Panc1 (cell line): ENCODE results near the gene ZNF502. TPM values are rescaled to one million over a fixed set of nuclear protein-coding genes. Genes with fewer than 3 reads are reported as not detected.

Source experiments
- ATAC-seq: fragments of 200-7000 bp; cut with Tn5 transposase; 2 replicates; pipeline ENCODE4 v1.9.1; 2020; ENCODE audit warnings: mild to moderate bottlenecking, moderate library complexity
- BruUV-seq: library from RNA; stranded (reverse); fragments of 400-500 nt; replicated peaks from 2 replicates; lab custom pipeline; 2021; lab: Mats Ljungman, UMichigan
- CTCF ChIA-PET: fragments of 300-600 bp; sonication (Branson Sonifier 250); formaldehyde crosslinking; loops from one replicate; lab custom pipeline; 2022; ENCODE audit warnings: antibody characterized with exemption; lab: Charles Lee
- POLR2A ChIA-PET: fragments of 300-600 bp; sonication (Branson Sonifier 250); formaldehyde crosslinking; loops from one replicate; lab custom pipeline; 2022; ENCODE audit warnings: antibody characterized with exemption; lab: Charles Lee
- DNase-seq: peaks from one replicate; pipeline ENCODE4 v3.0.0-alpha.2; 2010; ENCODE audit warnings: low read depth, low spot score
- H3K27ac ChIP-seq: 2 replicates; pipeline ENCODE4 v1.5.1; 2011; ENCODE audit warnings: mild to moderate bottlenecking, low read length, inconsistent platforms
- H3K27me3 ChIP-seq: fragments of 200-500 bp; sonication (Bioruptor generic); 2 replicates; pipeline ENCODE4 v1.6.0; 2014; ENCODE audit warnings: low read length, inconsistent platforms; ENCODE audit not compliant: control insufficient read depth, insufficient read depth
- H3K36me3 ChIP-seq: fragments of 200-500 bp; sonication (Bioruptor generic); 2 replicates; pipeline ENCODE4 v1.5.1; 2014; ENCODE audit warnings: inconsistent platforms, mild to moderate bottlenecking, low read length, moderate library complexity; ENCODE audit not compliant: control insufficient read depth, insufficient read depth
- H3K4me1 ChIP-seq: 2 replicates; pipeline ENCODE4 v1.5.1; 2011; ENCODE audit warnings: inconsistent platforms, mild to moderate bottlenecking, low read length, moderate library complexity; ENCODE audit not compliant: control insufficient read depth, insufficient read depth
- H3K4me3 ChIP-seq, 2 experiments: 2 replicates each; pipeline ENCODE4 v1.5.1; 2011 to 2012; ENCODE audit warnings: low read depth in 2 of 2, low read length in 2 of 2, mild to moderate bottlenecking in 2 of 2, inconsistent platforms in 1 of 2, moderate library complexity in 1 of 2
- H3K9me3 ChIP-seq: fragments of 200-500 bp; sonication (Bioruptor generic); 2 replicates; pipeline ENCODE4 v1.5.1; 2014; ENCODE audit warnings: low read depth, mild to moderate bottlenecking, inconsistent platforms, low read length, moderate library complexity; ENCODE audit not compliant: control insufficient read depth, insufficient read depth
- POLR2AphosphoS5 ChIP-seq: IDR thresholded peaks from 2 replicates; pipeline ENCODE4 v1.6.1; 2012; ENCODE audit warnings: mild to moderate bottlenecking, low read depth, low read length, moderate library complexity
- SIN3A ChIP-seq: IDR thresholded peaks from 2 replicates; pipeline ENCODE4 v1.6.1; 2012; ENCODE audit warnings: low read depth, mild to moderate bottlenecking, low read length, moderate library complexity, borderline replicate concordance; ENCODE audit not compliant: insufficient read depth
- TCF7L2 ChIP-seq: IDR thresholded peaks from 2 replicates; pipeline ENCODE4 v1.6.1; 2011; ENCODE audit warnings: mild to moderate bottlenecking, low read depth, low read length, inconsistent platforms
- in situ Hi-C: cut with HindIII; loops from 2 replicates; pipeline ENCODE4 v1.10.0; 2016; ENCODE audit warnings: low sequenced_read_pairs, low pct_unique_long_range_greater_than_20kb
- intact Hi-C: fragments of 100-400 bp; cut with micrococcal nuclease; formaldehyde crosslinking; loops from one replicate; pipeline ENCODE4 v1.10.0; 2022; ENCODE audit not compliant: unreplicated experiment
- total RNA-seq: library from RNA; stranded (reverse); gene quantifications from one replicate; pipeline ENCODE4 v1.2.1, GENCODE V29; 2021; ENCODE audit not compliant: unreplicated experiment
- TF ChIP-seq, protein P1 (sequence below), 2 experiments: IDR thresholded peaks; 2 replicates each; pipeline ENCODE4 v1.6.1; 2011 to 2012; ENCODE audit warnings: low read depth in 2 of 2, control low read depth in 1 of 2, low read length in 1 of 2, mild to moderate bottlenecking in 1 of 2, moderate library complexity in 1 of 2; ENCODE audit not compliant: insufficient read depth in 1 of 2
- TF ChIP-seq, protein P2 (sequence below): fragments of 450-650 bp; IDR thresholded peaks from 2 replicates; pipeline ENCODE4 v1.5.1; 2017; ENCODE audit warnings: mild to moderate bottlenecking

The ZNF502 gene
- total RNA-seq, 1 experiment from 2014 or later, result not detected

DNA sequence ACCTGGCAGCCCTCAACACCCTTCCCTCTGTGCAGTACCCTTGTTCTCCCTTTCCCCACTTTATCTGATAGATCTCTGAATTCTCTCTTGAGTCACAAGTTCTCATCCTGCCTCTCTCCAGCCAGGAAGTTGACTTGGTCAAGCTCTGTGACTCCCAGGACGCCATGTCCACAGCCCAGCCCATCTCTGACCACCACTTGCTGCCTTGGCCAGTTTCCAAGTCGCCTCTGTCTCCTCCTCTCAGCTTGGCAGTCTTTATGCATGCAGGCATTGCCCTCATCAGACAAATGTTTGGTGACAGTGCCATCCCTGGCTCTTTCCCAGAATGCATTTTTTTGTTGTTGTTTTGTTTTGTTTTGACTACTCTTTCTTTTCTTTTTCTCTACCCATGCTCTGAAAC lies 38.2 kb upstream of the ZNF502 start:
- no peak for DNase-seq
- Histone ChIP-seq H3K4me3 (no peak overlapping the region), H3K27me3 (no peaks in the 10 kb centered on the region), H3K4me1 (no peaks in the 10 kb centered on the region), H3K9me3 (no peaks in the 10 kb centered on the region), H3K27ac (no peak overlapping the region), H3K36me3 (no peaks in the 10 kb centered on the region)
- BruUV-seq, result no TSS peak
- TF ChIP-seq SIN3A (no peak), POLR2AphosphoS5 (no peak), TCF7L2 (no peak)
- TF ChIP-seq, protein P1, sequence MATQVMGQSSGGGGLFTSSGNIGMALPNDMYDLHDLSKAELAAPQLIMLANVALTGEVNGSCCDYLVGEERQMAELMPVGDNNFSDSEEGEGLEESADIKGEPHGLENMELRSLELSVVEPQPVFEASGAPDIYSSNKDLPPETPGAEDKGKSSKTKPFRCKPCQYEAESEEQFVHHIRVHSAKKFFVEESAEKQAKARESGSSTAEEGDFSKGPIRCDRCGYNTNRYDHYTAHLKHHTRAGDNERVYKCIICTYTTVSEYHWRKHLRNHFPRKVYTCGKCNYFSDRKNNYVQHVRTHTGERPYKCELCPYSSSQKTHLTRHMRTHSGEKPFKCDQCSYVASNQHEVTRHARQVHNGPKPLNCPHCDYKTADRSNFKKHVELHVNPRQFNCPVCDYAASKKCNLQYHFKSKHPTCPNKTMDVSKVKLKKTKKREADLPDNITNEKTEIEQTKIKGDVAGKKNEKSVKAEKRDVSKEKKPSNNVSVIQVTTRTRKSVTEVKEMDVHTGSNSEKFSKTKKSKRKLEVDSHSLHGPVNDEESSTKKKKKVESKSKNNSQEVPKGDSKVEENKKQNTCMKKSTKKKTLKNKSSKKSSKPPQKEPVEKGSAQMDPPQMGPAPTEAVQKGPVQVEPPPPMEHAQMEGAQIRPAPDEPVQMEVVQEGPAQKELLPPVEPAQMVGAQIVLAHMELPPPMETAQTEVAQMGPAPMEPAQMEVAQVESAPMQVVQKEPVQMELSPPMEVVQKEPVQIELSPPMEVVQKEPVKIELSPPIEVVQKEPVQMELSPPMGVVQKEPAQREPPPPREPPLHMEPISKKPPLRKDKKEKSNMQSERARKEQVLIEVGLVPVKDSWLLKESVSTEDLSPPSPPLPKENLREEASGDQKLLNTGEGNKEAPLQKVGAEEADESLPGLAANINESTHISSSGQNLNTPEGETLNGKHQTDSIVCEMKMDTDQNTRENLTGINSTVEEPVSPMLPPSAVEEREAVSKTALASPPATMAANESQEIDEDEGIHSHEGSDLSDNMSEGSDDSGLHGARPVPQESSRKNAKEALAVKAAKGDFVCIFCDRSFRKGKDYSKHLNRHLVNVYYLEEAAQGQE (IDR thresholded peaks at IDR 0.05; ENCODE audit: insufficient read depth in 1 of 2, low read depth in 2 of 2, low read length in 1 of 2), result no peak
- TF ChIP-seq, protein P2, sequence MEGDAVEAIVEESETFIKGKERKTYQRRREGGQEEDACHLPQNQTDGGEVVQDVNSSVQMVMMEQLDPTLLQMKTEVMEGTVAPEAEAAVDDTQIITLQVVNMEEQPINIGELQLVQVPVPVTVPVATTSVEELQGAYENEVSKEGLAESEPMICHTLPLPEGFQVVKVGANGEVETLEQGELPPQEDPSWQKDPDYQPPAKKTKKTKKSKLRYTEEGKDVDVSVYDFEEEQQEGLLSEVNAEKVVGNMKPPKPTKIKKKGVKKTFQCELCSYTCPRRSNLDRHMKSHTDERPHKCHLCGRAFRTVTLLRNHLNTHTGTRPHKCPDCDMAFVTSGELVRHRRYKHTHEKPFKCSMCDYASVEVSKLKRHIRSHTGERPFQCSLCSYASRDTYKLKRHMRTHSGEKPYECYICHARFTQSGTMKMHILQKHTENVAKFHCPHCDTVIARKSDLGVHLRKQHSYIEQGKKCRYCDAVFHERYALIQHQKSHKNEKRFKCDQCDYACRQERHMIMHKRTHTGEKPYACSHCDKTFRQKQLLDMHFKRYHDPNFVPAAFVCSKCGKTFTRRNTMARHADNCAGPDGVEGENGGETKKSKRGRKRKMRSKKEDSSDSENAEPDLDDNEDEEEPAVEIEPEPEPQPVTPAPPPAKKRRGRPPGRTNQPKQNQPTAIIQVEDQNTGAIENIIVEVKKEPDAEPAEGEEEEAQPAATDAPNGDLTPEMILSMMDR, result no peak
- POLR2A ChIA-PET, result no interaction called here
- CTCF ChIA-PET, result no interaction called here
- in situ Hi-C loops (no loop called here), intact Hi-C loops (no loop called here)
- no peak for ATAC-seq

DNA sequence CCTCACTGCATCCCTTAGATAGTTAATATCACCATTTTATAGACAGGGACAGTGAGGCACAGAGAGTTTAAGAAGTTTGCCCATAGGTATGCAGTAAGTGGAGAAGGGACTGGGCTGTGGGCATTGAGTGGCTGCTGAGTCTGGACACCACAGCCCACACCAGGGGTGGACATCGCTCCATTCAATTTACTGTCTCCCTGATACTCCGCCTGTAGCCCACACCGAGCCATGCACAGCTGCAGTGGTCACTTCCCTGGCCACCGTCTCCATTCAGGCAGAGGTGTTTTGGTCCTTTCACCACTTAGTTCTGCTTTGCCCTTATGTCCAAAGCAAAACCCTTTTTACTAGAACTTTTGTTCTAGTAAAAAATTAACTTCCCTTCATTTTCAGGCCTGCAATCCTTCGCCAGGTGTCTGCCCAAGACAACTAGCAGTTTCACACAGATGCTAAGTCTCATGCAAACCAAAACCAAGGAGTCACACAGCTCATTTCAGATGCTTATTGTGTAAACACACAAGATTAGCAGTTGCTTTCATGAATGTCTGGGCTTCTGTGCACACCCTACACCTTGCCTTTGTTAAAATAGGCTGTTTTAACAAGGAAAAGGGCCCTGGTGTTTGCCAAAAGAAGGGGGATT lies 33.9 kb upstream of the ZNF502 start:
- intact Hi-C loops, result no loop called here
- no peaks in the 10 kb centered on the region for H3K36me3 ChIP-seq
- no peaks in the 10 kb centered on the region for H3K27me3 ChIP-seq
- TF ChIP-seq SIN3A (no peak), TCF7L2 (no peak), POLR2AphosphoS5 (no peak)
- TF ChIP-seq, protein P1 (IDR thresholded peaks at IDR 0.05; ENCODE audit: insufficient read depth in 1 of 2, low read depth in 2 of 2, low read length in 1 of 2), result no peak
- TF ChIP-seq, protein P2, result no peak
- in situ Hi-C loops, result no loop called here
- DNase-seq (no peak), ATAC-seq (no peak)
- H3K4me1 ChIP-seq, result no peaks in the 10 kb centered on the region
- H3K27ac ChIP-seq, result no peak overlapping the region
- H3K4me3 ChIP-seq, result no peak overlapping the region
- ChIA-PET POLR2A (no interaction called here), CTCF (no interaction called here)
- H3K9me3 ChIP-seq, result no peaks in the 10 kb centered on the region
- no TSS peak for BruUV-seq
